Stomach (tissue), 9 donors: ENCODE results near the gene GRIP1. TPM values are rescaled to one million over a fixed set of nuclear protein-coding genes. Genes with fewer than 3 reads are reported as not detected.

Experiments
- DNase-seq, 2 donors: peaks; one replicate each; pipeline versions ENCODE4 v3.0.0 to v3.0.0-alpha.2; 2013 to 2019
- H3K27ac ChIP-seq, 5 donors: fragments of 200-600 bp in 4 of 5; sonication (generic) in 4 of 5; one replicate each; pipeline ENCODE4 v1.5.1; 2013 to 2019; ENCODE audit warnings: mild to moderate bottlenecking in 1 of 5, moderate library complexity in 1 of 5
- H3K27me3 ChIP-seq, 3 donors: fragments of 200-600 bp; sonication (generic); one replicate each; pipeline ENCODE4 v1.5.1; 2017 to 2019; ENCODE audit warnings: mixed run types in 1 of 3
- H3K36me3 ChIP-seq, 4 donors: fragments of 200-600 bp; sonication (generic); 1 replicate in 3 of 4; 2 replicates in 1 of 4; pipeline ENCODE4 v1.5.1; 2016 to 2019
- H3K4me1 ChIP-seq, 4 donors: fragments of 200-600 bp; sonication (generic); one replicate each; pipeline ENCODE4 v1.5.1; 2016 to 2019
- H3K4me3 ChIP-seq, 4 donors: fragments of 200-600 bp; sonication (generic) in 3 of 4; one replicate each; pipeline ENCODE4 v1.5.1; 2016 to 2019; ENCODE audit warnings: mild to moderate bottlenecking in 1 of 4
- H3K9me3 ChIP-seq, 4 donors: fragments of 200-600 bp; sonication (generic); one replicate each; pipeline ENCODE4 v1.5.1; 2016 to 2019
- CTCF ChIP-seq, 7 experiments: fragments of 450-650 bp in 4 of 7; fragments of 200-600 bp in 3 of 7; sonication (generic) in 3 of 7; IDR thresholded peaks; one replicate each; pipeline ENCODE4 v1.5.1; 2016 to 2019; ENCODE audit warnings: antibody characterized with exemption in 7 of 7, control low read depth in 2 of 7, mild to moderate bottlenecking in 1 of 7
- EP300 ChIP-seq: sonication (generic); formaldehyde crosslinking; IDR thresholded peaks from one replicate; pipeline ENCODE4 v1.6.1; 2017; ENCODE audit warnings: antibody characterized with exemption
- POLR2A ChIP-seq, 4 donors: fragments of 450-650 bp; IDR thresholded peaks; one replicate each; pipeline ENCODE4 v1.6.1; 2016; ENCODE audit warnings: antibody characterized with exemption in 4 of 4, control low read depth in 2 of 4, mild to moderate bottlenecking in 1 of 4, moderate library complexity in 1 of 4
- POLR2AphosphoS5 ChIP-seq, 3 donors: sonication (generic); formaldehyde crosslinking; IDR thresholded peaks; one replicate each; pipeline ENCODE4 v1.6.1; 2016; ENCODE audit warnings: antibody characterized with exemption in 3 of 3
- WGBS, 5 donors: extraction: QIAGEN DNeasy Blood & Tissue Kit in 3 of 5; methylation state at CpG; one replicate each; pipeline versions ENCODE4 v1.1.5 to v1.1.7; 2013 to 2018; 5-methylcytosine and 5-hydroxymethylcytosine counted together
- intact Hi-C: fragments of 100-400 bp; cut with DNase I; formaldehyde crosslinking; loops from one replicate; pipeline ENCODE4 v1.15.1; 2023; ENCODE audit warnings: low total_unique reads
- polyA plus RNA-seq, 3 donors: library from polyadenylated mRNA; stranded (reverse); fragments of 200-250 nt; gene quantifications; one replicate each; pipeline ENCODE4 v1.2.3, GENCODE V29; 2013
- total RNA-seq, 5 donors: library from RNA; depleted of rRNA; stranded (reverse); fragments of >200 nt; gene quantifications; one replicate each; pipeline versions ENCODE4 v1.1.0 to v1.2.3, GENCODE V29; 2014 to 2016
- donor health status: healthy with polysubstance abuse.
- donor health status: Bipolar disorder and iron deficiency.
- donor health status: healthy.

The GRIP1 gene
- total and polyA plus RNA-seq, 8 donors = 0.31 to 8.8 (median 4.4) TPM; not detected in 1

DNA sequence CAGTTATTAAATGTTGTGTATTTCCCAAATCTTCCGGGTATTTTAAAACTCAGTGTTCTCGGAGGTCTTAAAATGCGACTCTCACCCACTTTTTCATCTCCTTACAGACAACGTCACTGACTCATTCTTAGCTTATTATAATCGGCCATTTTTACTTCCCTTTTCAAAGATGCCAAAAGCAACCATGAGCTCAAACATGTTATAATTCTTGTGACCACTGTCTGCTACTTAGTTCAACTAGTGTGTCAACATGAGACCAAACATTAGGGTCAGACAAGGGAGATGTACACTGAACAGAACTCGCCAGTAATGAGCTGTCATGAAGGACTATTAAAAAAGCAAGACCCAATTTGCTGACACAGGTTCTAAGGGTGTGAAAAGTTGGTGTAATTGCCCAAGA is 4.2 kb upstream of the GRIP1 start:
- Histone ChIP-seq H3K9me3 (no peaks in the 10 kb centered on the region), H3K4me3 (no peak overlapping the region), H3K36me3 (no peaks in the 10 kb centered on the region), H3K27me3 (no peaks in the 10 kb centered on the region), H3K4me1 (peaks cover 0 to 13% (median 3%) of the 10 kb centered on the region in 4 donors), H3K27ac (no peak overlapping the region)
- 85 to 91% (median 87%) methylated on average over 6 of the region's 6 CpGs for WGBS, 5 donors
- intact Hi-C loops = loop anchor here (10.0 kb wide), 1 partner anchor 182 kb away; no protein-coding TSS in a partner anchor
- no peak for DNase-seq
- TF ChIP-seq EP300 = no peak
- no peak for TF ChIP-seq CTCF (IDR thresholded peaks at IDR 0.05)
- no peak for TF ChIP-seq POLR2A (IDR thresholded peaks at IDR 0.05)
- no peak for TF ChIP-seq POLR2AphosphoS5 (IDR thresholded peaks at IDR 0.05)

DNA sequence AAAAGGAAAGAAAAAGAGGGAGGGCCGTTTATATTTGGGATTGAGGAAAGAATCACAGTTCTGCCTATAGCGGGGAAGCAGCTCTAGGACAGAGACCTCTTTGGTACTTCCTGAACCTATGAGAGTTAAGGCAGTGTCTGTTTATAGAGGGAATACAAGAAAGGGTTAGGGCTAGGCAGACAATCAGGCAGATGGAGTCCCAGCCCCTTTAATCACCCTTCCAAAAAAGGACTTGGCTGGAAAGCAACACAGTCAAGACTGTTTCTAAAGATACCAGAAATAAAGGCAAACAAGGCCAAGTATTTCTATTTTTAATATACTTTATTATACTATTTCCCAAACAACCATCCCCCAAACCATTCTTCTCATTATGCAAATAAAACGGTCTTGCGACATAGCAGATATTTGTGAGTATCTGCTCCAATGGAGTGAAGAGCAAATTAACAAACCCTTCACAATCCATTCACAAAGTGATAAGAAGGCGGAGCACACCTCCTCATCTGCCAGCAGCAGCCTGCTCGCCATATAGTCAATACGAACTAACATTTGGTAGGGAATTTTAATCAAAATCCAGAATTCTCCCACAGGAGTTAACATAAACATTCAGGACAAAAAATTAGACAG is 697 bp upstream of the GRIP1 start:
- peak in 1 of 2 donors; percentile 55 for DNase-seq
- Histone ChIP-seq H3K27me3 (no peaks in the 10 kb centered on the region), H3K36me3 (no peaks in the 10 kb centered on the region), H3K27ac (no peak overlapping the region), H3K4me3 (no peak overlapping the region), H3K9me3 (no peaks in the 10 kb centered on the region), H3K4me1 (peaks cover 0 to 13% (median 3%) of the 10 kb centered on the region in 4 donors)
- TF ChIP-seq EP300 = no peak
- no peak for TF ChIP-seq CTCF (IDR thresholded peaks at IDR 0.05)
- no peak for TF ChIP-seq POLR2A (IDR thresholded peaks at IDR 0.05)
- no peak for TF ChIP-seq POLR2AphosphoS5 (IDR thresholded peaks at IDR 0.05)
- intact Hi-C loops = loop anchor here (10.0 kb wide), 1 partner anchor 185 kb away; no protein-coding TSS in a partner anchor
- 68 to 77% (median 76%) methylated on average over 7 of the region's 7 CpGs for WGBS, 5 donors

GRCh38 chr12:66676241-66676640 is 2.6 kb downstream of the GRIP1 start:
- no peaks in the 10 kb centered on the region for H3K36me3 ChIP-seq
- intact Hi-C loops = no loop called here
- no peaks in the 10 kb centered on the region for H3K27me3 ChIP-seq
- H3K27ac ChIP-seq = no peak overlapping the region
- no peaks in the 10 kb centered on the region for H3K9me3 ChIP-seq
- no peak for TF ChIP-seq CTCF (IDR thresholded peaks at IDR 0.05)
- no peak for TF ChIP-seq POLR2AphosphoS5 (IDR thresholded peaks at IDR 0.05)
- no peak for TF ChIP-seq POLR2A (IDR thresholded peaks at IDR 0.05)
- no peak for TF ChIP-seq EP300
- H3K4me1 ChIP-seq = peaks cover 0 to 13% (median 3%) of the 10 kb centered on the region in 4 donors
- H3K4me3 ChIP-seq = no peak overlapping the region
- no peak for DNase-seq

- H3K4me3 ChIP-seq = no peak overlapping the region
- peaks cover 0 to 10% (median 3%) of the 10 kb centered on the region in 4 donors for H3K4me1 ChIP-seq
- WGBS, 5 donors = 47 to 54% (median 52%) methylated on average over 4 of the region's 4 CpGs
- intact Hi-C loops = no loop called here
- DNase-seq = no peak
- H3K9me3 ChIP-seq = no peaks in the 10 kb centered on the region
- TF ChIP-seq POLR2AphosphoS5 (IDR thresholded peaks at IDR 0.05) = no peak
- no peak for TF ChIP-seq POLR2A (IDR thresholded peaks at IDR 0.05)
- TF ChIP-seq EP300 = no peak
- TF ChIP-seq CTCF (IDR thresholded peaks at IDR 0.05) = no peak
- no peaks in the 10 kb centered on the region for H3K27me3 ChIP-seq
- no peak overlapping the region for H3K27ac ChIP-seq
- no peaks in the 10 kb centered on the region for H3K36me3 ChIP-seq
Observed at GRCh38 chr12:66674495-66675122, 4.3 kb downstream of the GRIP1 start.
